GM04503 (cell line): ENCODE results near the gene SLC5A3.
A peak's percentile ranks its signal among the peaks of the same experiment; 100 is the strongest.

Experiments
- DNase-seq: peaks from one replicate; pipeline ENCODE4 v3.0.0-alpha.2; 2012; ENCODE audit warnings: low read depth

Gene SLC5A3

DNA sequence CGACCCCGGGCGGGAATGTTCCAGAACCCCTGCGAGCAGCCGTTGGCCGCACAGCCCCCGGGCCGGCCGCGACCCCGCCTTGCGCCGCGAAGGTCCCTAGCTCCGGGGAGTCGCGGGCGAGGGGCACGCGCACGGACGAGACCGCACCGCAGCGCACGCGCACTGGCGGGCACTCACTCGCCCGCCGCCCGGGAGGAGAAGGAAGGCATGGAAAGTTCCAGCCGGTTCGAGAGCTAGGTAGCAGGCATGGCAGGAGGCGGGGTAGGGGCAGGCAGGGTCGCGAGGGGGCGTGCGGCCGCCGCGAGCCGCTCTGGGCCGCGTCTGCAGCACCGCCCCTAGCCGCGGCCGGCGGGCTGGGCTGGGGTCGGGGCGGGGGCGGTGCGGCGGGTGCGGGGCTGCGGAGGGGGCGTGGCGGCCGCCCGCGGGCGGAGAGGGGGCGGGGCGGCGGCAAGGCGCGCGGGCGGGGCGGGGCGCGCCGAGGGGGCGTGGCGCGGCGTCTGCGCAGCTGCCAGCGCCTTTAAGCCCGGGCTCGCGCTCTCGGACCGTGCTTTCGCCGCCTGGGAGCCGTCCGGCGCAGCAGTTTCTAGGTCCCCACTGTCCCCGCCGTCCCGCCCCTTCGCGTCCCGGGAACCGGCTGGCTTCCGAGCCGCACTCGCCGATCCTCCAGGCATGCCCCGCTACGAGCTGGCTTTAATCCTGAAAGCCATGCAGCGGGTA, at the start of gene SLC5A3, which contains the start of gene MRPS6:
Gene SLC5A3 (plus strand): TSS at position 547 of the 717 bp plus-strand sequence. CDS start 21,621 bp downstream, outside the sequence.
Gene MRPS6 (plus strand): TSS at position 547 of the 717 bp plus-strand sequence. CDS start 123 bp downstream, at position 670.
- no peak for DNase-seq

DNA sequence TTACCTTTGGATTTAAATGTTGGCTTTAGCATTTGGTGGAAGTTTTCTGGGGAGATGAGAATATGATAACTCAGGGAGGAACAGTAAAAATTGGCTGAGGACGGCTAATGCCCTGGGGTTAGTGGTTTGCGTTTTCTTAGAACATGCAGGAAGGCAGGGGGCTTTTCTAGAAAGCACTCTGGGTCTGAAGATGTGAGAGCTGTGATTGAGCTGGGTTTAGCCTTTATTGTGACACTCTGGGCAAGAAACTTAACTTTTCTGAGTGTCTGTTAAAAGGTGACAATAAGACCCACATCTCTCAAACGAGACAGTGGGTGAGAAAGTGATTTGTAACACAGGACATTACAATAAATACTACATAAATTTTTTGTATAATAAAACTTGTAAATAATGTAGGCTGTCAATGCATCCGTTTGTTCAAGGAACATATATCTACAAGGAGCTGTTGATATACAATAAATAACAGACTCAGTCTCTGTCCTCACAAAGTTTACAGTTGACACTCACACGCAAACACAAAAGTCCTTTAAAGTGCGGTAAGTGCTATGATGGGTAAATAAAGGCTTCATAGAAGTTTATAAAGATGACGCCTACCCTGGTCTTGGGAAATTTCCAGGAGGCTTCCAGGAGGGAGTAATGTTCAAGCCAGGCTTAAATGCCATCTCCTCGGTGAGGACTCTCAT, 49.5 kb upstream of the SLC5A3 start:
- no peak for DNase-seq

DNA sequence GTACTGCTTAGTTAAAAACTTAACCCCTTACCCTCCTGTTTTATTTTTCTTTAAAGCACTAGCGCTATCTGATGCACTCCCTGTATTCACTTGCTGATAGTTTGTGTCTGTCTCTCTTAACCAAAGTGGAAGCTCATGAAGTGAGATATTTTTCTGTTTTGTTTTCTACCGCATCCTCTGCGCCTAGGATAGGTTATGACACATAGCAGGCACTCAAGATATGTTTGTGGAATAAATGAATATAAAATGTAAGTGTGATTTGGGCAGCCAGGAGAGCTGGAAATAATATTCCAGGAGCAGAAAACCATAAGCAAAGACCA, 49.0 kb upstream of the SLC5A3 start:
- DNase-seq, result no peak

DNA sequence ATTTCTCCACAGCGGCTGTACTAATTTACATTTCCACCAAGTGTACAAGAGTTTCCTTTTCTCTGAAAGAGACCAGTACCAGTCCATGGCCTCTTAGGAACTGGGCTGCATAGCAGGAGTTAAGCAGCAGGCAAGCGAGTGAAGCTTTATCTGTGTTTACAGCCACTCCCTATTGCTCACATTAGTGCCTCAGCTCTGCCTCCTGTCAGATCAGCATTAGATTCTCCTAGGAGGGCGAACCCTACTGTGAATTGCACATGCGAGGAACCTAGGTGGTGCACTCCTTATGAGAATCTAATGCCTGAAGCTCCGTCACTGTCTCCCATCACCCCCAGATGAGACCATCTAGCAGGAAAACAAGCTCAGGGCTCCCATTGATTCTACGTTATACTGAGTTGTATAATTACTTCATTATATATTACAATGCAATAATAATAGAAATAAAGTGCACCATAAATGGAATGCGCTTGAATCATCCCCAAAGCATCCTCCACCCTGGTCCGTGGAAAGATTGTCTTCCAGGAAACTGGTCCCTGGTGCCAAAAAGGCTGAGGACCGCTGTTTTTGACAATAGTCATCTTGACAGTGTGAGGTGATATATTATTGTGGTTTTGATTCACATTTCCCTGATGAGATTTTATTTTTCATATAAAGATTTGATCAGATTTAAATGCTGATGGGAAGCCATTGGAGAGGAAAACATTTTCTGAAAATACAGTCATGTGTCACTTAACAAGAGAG, 45.5 kb upstream of the SLC5A3 start:
- DNase-seq, result no peak

DNA sequence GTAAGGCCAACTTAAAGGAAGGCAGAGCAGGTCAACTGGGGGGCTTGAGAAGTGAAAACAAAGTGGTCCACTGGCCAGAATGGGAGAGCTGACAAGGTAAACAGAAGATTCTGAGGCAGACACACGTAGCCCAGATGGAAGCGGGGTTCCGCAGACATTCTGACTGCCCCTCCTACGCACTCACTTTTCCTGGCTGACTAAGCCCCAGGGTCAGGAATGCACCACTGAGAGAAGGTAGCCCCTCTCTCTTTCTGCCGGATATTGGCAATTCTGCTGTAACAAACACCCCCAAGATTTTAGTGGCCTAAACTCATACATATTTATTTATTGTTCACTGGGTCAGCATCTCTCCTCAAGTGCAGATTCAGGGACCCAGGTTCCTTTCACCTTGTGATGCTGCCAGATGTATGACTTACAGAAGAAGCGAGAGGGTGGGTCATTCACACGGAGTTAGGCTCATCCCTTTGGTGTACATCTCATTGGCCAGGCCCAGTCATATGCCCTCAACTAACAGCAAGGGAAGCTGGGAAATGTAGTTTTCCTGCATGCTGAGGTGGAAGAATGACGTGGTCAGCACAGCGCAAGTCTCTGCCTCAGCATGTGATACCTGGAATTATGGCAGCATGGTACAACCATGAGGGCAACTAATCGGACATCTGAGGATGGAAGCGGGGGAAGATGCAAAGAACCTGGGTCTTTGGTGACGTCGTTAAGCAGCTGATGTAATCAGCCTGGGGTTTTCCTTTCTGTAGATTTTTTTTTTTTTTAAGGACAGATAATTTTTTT, 43.4 kb upstream of the SLC5A3 start:
- no peak for DNase-seq

DNA sequence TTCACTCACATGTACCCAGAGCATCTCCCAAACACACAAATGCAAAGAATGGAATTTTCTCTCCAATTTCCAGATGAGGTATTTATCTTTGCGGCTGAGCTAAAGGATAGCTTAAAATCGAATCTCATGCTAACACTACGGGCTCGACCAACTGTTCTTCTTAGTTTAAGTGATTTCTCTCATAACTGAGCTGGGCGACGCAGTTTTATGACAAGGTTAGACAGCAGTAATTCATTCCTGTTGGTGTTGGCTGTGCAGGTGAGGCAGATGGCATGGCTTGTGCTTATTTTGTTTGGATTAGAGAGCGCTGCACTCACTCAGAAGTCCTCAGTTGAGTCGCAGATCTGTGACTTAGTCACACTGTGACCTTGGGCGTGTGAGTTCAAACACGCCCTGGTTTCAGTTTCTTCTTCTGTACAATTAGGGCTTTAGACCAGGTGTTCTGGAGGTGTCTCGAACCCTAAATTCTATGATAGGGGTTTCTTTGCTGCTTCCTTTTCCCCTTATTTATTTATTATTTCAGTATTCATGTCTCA, 41.5 kb upstream of the SLC5A3 start:
- DNase-seq, result no peak

DNA sequence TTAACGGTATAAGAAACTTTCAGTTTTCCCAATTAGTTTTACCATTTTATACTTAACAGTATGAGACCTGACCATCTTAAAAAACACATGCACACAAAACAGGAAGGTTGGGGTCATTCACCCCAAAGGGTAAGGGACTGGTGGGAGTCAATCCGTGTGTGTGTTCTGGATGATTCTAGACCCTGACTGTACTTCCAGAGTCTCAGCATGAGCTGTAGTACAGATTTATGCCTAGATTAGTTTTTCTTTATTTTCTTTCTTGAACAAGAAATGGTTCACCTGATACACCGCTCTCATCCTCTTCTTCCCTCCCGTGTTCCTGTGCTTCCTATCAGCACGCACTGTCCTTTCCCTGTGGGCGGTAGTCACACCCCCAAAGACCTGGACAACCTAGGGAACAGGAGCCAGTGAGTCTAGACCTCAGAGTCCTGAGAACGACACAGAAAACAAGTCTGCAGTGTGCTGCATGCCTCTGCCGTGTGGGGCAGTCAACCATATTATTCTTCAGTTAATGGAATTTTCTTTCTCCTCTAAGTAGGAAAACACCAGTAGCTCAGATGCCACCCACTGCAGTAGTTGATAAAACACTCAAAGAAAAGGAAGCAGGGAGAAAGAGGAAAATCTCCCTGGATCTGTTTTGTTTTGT, 38.9 kb upstream of the SLC5A3 start:
- no peak for DNase-seq

DNA sequence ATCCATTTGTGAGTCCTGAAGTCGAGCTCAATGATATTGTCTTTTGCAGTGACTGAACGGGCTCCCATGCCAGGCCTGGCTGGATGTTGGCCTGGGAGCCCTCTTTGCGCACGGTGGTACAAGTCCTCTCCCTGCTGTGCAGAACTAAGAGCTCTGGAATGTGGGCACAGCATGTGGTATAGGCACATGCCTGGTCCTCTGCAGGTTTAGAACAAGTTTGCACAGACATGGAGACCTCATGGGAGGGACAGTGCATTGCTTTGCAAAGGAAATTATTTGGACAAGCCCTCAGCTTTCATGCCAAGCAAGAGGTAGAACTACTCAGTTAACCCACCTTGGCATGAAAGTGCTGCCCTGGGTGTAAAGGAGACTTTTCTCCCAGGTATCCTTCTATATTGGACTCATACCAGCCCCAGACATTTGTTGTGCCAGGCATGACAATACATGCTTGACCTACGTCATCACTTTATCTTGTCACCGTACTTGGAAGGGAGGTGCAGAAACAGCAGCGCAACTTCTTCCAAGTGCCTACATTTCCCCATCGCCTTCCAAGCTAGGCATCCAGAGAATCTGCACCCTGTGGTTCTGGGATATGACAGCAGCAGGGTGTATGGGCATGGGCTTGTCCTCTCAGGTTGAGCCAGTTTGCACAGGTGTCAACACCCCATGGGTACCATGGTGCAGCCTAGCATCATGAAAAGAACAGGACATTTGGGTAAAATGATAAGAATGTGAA, 37.6 kb upstream of the SLC5A3 start:
- no peak for DNase-seq

DNA sequence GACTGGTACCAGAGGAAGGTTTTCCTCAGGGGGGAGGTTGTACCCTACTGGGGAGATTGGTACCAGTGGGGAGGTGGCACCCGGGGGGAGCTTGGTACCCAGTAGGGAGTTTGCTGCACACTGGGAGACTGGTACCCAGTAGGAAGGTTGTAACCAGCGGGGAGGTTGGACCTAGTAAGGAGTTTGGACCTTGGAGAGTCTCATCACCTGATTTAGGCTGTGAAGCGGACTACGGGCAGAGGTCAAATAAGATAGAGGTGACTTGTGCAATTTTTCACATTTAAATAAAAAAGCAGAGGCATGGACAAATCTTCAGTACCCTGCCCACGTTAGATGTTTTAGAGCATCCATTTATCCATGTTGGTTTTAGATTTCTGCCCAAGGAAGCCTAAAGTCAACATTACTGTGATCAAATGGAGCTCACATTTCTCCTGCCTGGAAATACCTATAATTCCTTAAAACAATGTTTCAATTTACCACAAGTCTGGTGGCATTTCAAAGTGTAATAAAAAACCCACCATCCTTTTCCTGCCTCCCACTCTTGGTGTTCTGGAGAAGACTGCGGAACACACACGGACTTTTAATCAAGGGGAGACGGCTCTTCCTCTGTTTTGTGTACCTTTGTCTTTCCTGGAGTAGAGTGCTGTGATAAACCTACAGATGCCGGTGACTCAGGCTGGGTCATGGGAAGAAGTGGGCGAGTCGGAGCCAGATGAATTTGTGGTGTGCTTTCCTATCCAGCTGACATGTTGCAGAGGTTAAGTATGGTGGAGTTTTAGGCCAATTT, 36.2 kb upstream of the SLC5A3 start:
- DNase-seq, result no peak

DNA sequence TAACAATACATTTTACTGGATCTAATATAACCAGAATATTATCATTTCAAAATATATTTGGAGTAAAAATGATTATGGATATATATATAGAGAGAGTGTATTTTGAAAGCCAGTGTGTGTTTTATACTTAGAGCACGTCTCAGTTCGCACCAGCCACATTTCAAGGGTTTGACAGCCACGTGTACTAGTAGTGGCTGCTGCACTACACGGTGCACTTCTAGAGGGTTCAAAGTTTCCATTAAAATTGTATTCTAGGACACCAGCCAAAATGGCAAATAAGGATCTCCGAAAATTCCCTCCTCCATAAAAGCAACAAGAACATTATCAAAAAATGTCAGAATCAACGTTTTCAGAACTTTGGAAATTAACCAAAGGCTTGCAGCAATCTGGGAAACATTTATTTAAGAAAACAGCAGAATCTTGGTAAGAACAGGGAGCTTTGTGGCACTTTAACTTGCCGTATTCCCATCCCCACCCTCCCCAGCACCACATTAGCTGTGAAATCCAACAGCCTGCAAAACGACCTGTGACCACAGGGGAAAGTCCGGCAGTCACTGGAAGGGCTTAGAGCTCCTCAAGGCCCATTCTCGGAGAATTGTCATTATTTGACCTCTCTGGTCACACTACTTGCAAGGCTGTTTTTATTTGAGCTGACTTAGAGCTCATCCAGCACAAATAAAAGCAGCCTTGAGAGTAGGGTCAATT, 33.5 kb upstream of the SLC5A3 start:
- DNase-seq, result no peak

DNA sequence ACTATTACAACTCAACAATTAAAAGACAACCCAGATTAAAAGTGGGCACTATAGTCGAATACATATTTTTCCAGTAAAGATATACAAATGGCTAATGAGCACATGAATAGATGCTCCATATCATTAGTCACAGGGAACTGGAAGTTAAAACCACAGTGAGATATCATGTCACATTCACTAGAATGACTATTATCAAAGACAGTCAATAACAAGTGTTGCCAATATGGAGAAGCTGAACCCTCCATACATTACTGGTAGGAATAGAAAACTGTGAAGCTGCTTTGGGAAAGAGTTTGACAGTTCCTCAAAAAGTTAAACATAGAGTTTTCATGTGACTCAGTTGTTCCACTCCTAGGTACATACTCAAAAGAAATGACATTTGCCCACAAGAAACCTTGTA, 30.6 kb upstream of the SLC5A3 start:
- DNase-seq, result no peak

DNA sequence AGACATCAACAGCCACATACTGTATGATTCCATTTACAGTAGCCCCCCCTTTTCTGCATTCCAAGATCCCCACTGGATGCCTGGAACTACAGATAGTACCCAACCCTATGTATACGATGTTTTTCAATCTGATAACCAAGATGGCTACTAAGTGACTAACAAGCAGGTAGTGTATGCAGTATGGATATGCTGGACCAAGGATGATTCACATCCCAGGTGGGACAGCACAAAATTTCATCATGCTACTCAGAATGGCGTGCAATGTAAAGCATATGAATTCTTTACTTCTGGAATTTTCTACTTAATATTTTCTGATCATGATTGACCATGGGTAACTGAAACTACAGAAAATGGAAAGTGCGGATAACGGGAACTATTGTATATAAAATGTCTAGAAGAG, 30.0 kb upstream of the SLC5A3 start:
- no peak for DNase-seq

DNA sequence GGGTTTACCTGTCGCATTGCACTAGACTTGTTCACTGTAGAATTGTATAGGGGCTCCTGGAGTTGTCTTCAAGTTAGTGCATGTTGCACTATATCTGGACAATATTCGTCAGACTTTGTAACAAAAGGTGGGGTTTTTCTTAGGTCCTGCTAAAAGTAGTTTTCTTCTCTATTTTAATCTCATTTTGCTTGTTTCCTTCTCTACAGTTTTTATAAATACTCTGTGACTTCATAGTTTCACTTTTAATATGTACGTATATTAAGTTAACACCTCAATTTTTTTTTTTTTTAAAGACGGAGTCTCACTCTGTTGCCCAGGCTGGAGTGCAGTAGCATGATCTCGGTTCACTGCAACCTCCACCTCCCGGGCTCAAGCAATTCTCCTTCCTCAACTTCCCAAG, 26.5 kb upstream of the SLC5A3 start:
- no peak for DNase-seq

DNA sequence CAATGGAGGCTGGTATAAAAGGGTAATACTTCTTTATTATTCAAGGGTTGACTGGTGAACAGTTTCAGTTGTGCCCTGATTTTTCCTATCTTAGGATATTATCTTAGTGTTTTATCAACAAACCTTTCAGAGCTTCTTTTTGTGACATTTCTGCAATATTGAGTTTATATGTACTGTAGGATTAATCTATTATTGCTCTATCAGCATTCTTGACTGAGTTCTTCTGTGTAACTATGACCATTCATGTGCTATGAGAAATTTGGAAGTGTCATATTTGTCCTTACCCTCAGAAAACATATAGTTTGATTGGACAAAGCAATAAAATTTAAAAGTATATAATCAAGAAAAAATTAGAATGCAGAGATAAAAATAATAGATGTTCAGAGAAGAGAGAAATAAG, 25.5 kb upstream of the SLC5A3 start:
- no peak for DNase-seq

DNA sequence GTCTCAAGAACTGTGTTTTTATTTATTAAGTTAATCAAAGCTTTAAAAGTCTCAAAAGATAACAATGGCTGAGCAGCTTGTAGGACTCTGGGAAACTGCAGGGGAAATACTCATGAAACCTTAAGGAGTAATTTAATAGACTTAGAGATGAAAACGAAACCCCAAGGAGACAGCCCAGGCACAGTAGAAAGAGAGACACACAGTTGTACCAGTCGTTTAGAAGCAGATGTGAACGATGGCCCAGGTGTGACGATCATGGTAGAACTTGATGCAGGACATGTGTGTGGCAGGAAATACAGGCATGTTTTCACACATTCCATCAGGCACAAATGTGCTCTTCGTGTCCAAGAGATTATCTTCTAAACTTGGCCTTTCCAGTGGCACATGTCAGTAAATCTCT, 21.2 kb upstream of the SLC5A3 start:
- DNase-seq, result no peak

DNA sequence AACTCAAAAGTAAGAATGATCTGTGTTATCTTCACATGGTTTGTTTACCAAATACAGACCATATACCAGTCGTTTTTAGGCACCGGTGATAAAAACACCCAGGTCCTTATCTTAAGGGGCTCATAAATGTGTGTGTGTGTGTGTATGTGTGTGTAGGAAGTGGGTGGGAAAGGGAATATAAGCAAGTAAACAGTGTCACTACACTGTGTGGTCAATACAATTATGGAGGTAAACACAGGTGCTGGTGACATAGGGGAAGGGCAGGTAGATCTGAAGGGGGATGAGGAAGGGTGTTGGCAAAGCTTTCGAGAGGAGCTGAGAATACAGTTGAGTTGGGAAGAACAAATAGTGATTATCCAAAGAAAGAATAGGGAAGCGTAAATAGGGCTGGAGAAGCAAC, 19.1 kb upstream of the SLC5A3 start:
- no peak for DNase-seq

DNA sequence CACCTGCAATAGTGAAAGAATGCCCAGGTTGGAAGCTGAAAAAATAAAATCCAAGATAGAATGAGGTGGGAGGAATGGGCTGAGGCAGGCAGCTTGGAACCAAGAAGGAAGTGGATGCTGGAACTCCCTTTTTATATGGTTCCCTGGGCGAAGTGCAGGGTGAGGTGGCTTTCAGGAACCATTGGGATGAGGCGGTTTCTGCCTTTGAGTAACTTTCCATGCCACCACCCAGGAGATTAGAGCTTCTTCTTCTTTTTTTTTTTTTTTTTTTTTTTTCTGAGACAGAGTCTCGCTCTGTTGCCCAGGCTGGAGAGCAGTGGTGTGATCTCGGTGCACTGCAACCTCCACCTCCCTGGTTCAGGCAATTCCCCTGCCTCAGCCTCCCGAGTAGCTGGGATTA, 17.8 kb upstream of the SLC5A3 start:
- DNase-seq, result no peak

DNA sequence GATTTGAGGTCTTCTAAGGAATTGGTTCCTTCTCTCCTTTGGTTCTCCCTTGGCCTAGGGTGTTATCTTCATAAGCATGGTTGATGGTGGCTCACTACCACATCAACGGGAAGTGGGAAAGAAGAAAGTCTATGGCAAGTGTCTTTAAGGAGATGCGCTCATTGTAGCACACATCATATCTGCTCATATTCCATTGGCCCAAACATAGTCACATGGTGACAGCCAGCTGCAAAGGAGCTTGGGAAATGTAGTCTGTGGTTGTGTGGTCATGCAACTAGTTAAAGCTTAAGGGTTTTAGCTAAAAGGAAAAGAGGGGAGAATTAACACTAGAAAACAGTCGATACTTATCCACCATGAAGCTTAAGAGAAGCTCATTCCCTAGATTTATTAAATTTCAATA, 11.4 kb upstream of the SLC5A3 start:
- no peak for DNase-seq

DNA sequence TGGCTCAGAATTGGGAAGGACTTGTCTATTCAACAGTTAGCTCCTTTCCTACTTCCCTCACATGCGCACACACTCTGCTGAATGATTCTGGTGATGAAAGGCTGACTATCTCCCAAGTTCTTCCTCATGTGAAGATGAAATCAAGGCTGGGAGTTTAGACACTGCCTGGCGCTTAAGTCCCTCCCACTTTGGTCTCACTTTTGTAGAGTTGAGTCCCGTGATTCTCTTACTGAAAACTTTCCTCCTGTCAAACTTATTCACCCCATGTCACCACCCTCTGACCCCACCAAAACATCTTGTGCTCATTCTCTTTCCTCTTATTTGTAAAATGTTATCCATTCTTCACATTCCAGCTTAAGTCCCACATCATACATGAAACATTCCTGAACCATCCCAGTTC, 8.4 kb upstream of the SLC5A3 start:
- DNase-seq, result peak; percentile 31
